HEK293 (cell line): ENCODE data around the gene LAT.

Experiments
- MEIS1 ChIP-seq: sonication (generic); formaldehyde crosslinking; IDR thresholded peaks from 2 replicates; pipeline ENCODE4 v1.8.1; 2022; ENCODE audit warnings: missing genetic modification reagents, mild to moderate bottlenecking, borderline replicate concordance
- PBX3 ChIP-seq: sonication (generic); formaldehyde crosslinking; IDR thresholded peaks from 2 replicates; pipeline ENCODE4 v1.8.1; 2022; ENCODE audit warnings: mild to moderate bottlenecking, moderate library complexity, missing genetic modification reagents
- TSHZ1 ChIP-seq: fragments of 450-650 bp; formaldehyde crosslinking; IDR thresholded peaks from 2 replicates; pipeline ENCODE4 v1.5.1; 2016; ENCODE audit warnings: missing biosample characterization, missing genetic modification characterization, borderline replicate concordance

Gene LAT

GRCh38 chr16:29030086-29030840, 45.4 kb downstream of the LAT start (continued):
- TF ChIP-seq PBX3 (CRISPR knock-in tag): no peak
- TF ChIP-seq TSHZ1: no peak
- TF ChIP-seq MEIS1 (CRISPR knock-in tag): no peak
